Gastrocnemius medialis (tissue), 4 donors: ENCODE results near the gene RIMBP2.

Experiments used
- CTCF ChIP-seq, 5 experiments: fragments of 450-650 bp in 3 of 5; fragments of 200-600 bp in 2 of 5; sonication (generic) in 2 of 5; IDR thresholded peaks in 4 of 5; conservative IDR thresholded peaks in 1 of 5; 1 replicate in 4 of 5; 2 replicates in 1 of 5; pipeline ENCODE4 v1.5.1; 2016 to 2019; ENCODE audit warnings: antibody characterized with exemption in 5 of 5, mild to moderate bottlenecking in 3 of 5, moderate library complexity in 3 of 5
- POLR2A ChIP-seq, 2 donors: fragments of 450-650 bp; IDR thresholded peaks; one replicate each; pipeline ENCODE4 v1.6.1; 2017; ENCODE audit warnings: antibody characterized with exemption in 2 of 2, mild to moderate bottlenecking in 2 of 2, moderate library complexity in 2 of 2

GRCh38 chr12:130589540-130590317, 126.4 kb downstream of the RIMBP2 start:
- TF ChIP-seq CTCF (IDR thresholded peaks at IDR 0.05 in 4 of 5, conservative IDR thresholded peaks at IDR 0.05 in 1 of 5) (no peak), POLR2A (IDR thresholded peaks at IDR 0.05) (no peak)
